H9 (cell line): ENCODE data around the gene TXLNB. TPM values are rescaled to one million over a fixed set of nuclear protein-coding genes. Genes with fewer than 3 reads are reported as not detected.

Experiments used
- DNase-seq: peaks from one replicate; pipeline ENCODE4 v3.0.0-alpha.2; 2017
- H2AFZ ChIP-seq: one replicate; pipeline ENCODE4 v1.6.1; 2013; ENCODE audit warnings: mild to moderate bottlenecking, low read length, control low read depth, moderate library complexity
- H2AK5ac ChIP-seq: 2 replicates; pipeline ENCODE4 v1.6.1; 2013; ENCODE audit warnings: low read length, control low read depth, mixed read lengths; ENCODE audit not compliant: insufficient read length
- H2BK120ac ChIP-seq: one replicate; pipeline ENCODE4 v1.6.1; 2013; ENCODE audit warnings: low read depth, mild to moderate bottlenecking, low read length, control low read depth, inconsistent platforms; ENCODE audit not compliant: poor library complexity, severe bottlenecking
- H2BK12ac ChIP-seq: 2 replicates; pipeline ENCODE4 v1.6.1; 2013; ENCODE audit warnings: low read length, control low read depth, mixed read lengths, low read depth; ENCODE audit not compliant: insufficient read length
- H2BK15ac ChIP-seq: 2 replicates; pipeline ENCODE4 v1.6.1; 2013; ENCODE audit warnings: low read depth, low read length, control low read depth
- H2BK20ac ChIP-seq: one replicate; pipeline ENCODE4 v1.6.1; 2013; ENCODE audit warnings: low read depth, mild to moderate bottlenecking, low read length, control low read depth, inconsistent platforms; ENCODE audit not compliant: poor library complexity, severe bottlenecking
- H2BK5ac ChIP-seq: 2 replicates; pipeline ENCODE4 v1.6.1; 2013; ENCODE audit warnings: low read length, control low read depth, mixed read lengths; ENCODE audit not compliant: insufficient read length
- H3K14ac ChIP-seq: 2 replicates; pipeline ENCODE4 v1.6.1; 2013; ENCODE audit warnings: low read length, control low read depth; ENCODE audit not compliant: insufficient read depth
- H3K18ac ChIP-seq: 2 replicates; pipeline ENCODE4 v1.6.1; 2013; ENCODE audit warnings: low read depth, mild to moderate bottlenecking, mixed read lengths, low read length, control low read depth; ENCODE audit not compliant: insufficient read length
- H3K23ac ChIP-seq: 2 replicates; pipeline ENCODE4 v1.6.1; 2013; ENCODE audit warnings: low read length, control low read depth, mixed read lengths, low read depth; ENCODE audit not compliant: insufficient read length
- H3K23me2 ChIP-seq: 2 replicates; pipeline ENCODE4 v1.6.1; 2013; ENCODE audit warnings: low read depth, mild to moderate bottlenecking, mixed read lengths, low read length, control low read depth; ENCODE audit not compliant: insufficient read length, poor library complexity, severe bottlenecking
- H3K27ac ChIP-seq: 2 replicates; pipeline ENCODE4 v1.5.1; 2013; ENCODE audit warnings: low read length, control low read depth, mixed read lengths, low read depth; ENCODE audit not compliant: insufficient read length
- H3K27me3 ChIP-seq: 2 replicates; pipeline ENCODE4 v1.6.1; 2013; ENCODE audit warnings: low read length, control low read depth, inconsistent platforms; ENCODE audit not compliant: insufficient read depth
- H3K4ac ChIP-seq: 2 replicates; pipeline ENCODE4 v1.6.1; 2013; ENCODE audit warnings: low read depth, mild to moderate bottlenecking, control low read depth, inconsistent platforms, low read length, moderate library complexity
- H3K4me1 ChIP-seq: 2 replicates; pipeline ENCODE4 v1.6.1; 2013; ENCODE audit warnings: low read length, control low read depth, inconsistent platforms; ENCODE audit not compliant: insufficient read depth
- H3K4me2 ChIP-seq: 2 replicates; pipeline ENCODE4 v1.6.1; 2013; ENCODE audit warnings: low read length, control low read depth, mixed read lengths; ENCODE audit not compliant: insufficient read length, insufficient read depth
- H3K56ac ChIP-seq: 2 replicates; pipeline ENCODE4 v1.6.1; 2013; ENCODE audit warnings: low read depth, mild to moderate bottlenecking, mixed read lengths, low read length, control low read depth; ENCODE audit not compliant: insufficient read length
- H3K79me1 ChIP-seq: 2 replicates; pipeline ENCODE4 v1.6.1; 2013; ENCODE audit warnings: low read depth, mild to moderate bottlenecking, moderate library complexity, low read length, control low read depth, inconsistent platforms; ENCODE audit not compliant: insufficient read depth, poor library complexity, severe bottlenecking
- H3K79me2 ChIP-seq: 2 replicates; pipeline ENCODE4 v1.6.1; 2013; ENCODE audit warnings: low read length, control low read depth, inconsistent platforms; ENCODE audit not compliant: insufficient read depth
- H3K9ac ChIP-seq: 2 replicates; pipeline ENCODE4 v1.6.1; 2013; ENCODE audit warnings: low read length, control low read depth, mixed read lengths; ENCODE audit not compliant: insufficient read length; ENCODE audit errors: extremely low read depth
- H3K9me3 ChIP-seq: one replicate; pipeline ENCODE4 v1.6.1; 2013; ENCODE audit warnings: low read depth, low read length, inconsistent platforms; ENCODE audit not compliant: control insufficient read depth
- H3T11ph ChIP-seq: one replicate; pipeline ENCODE4 v1.6.1; 2013; ENCODE audit warnings: mild to moderate bottlenecking, low read length, control low read depth, inconsistent platforms
- H4K20me1 ChIP-seq: one replicate; pipeline ENCODE4 v1.6.1; 2013; ENCODE audit not compliant: control insufficient read depth, insufficient read length, insufficient read depth
- H4K5ac ChIP-seq: 2 replicates; pipeline ENCODE4 v1.6.1; 2013; ENCODE audit warnings: low read depth, mild to moderate bottlenecking, mixed read lengths, low read length, control low read depth; ENCODE audit not compliant: insufficient read length
- H4K8ac ChIP-seq: replicated peaks from 2 replicates; pipeline ENCODE4 v1.6.1; 2013; ENCODE audit warnings: low read length, control low read depth, mixed read lengths, low read depth; ENCODE audit not compliant: insufficient read length
- H4K91ac ChIP-seq: 2 replicates; pipeline ENCODE4 v1.6.1; 2013; ENCODE audit warnings: low read depth, mild to moderate bottlenecking, moderate library complexity, mixed read lengths, low read length, control low read depth; ENCODE audit not compliant: insufficient read length
- H3K27ac Mint-ChIP-seq, 3 experiments: 2 replicates in 2 of 3; 3 replicates in 1 of 3; pipeline ENCODE4 v1.8.0; 2020 to 2021; ENCODE audit warnings: mixed read lengths in 3 of 3, mild to moderate bottlenecking in 1 of 3, moderate library complexity in 1 of 3
- H3K27me3 Mint-ChIP-seq: 2 replicates; pipeline ENCODE4 v1.8.0; 2021; ENCODE audit warnings: low read depth, mild to moderate bottlenecking, moderate library complexity, mixed read lengths
- H3K36me3 Mint-ChIP-seq, 3 experiments: 2 replicates in 2 of 3; 3 replicates in 1 of 3; pipeline ENCODE4 v1.8.0; 2020 to 2021; ENCODE audit warnings: low read depth in 3 of 3, mixed read lengths in 3 of 3; ENCODE audit not compliant: insufficient read depth in 1 of 3
- H3K4me1 Mint-ChIP-seq, 2 experiments: 2 replicates each; pipeline ENCODE4 v1.8.0; 2020; ENCODE audit warnings: mixed read lengths in 2 of 2
- H3K4me3 Mint-ChIP-seq, 2 experiments: 2 replicates in 1 of 2; 3 replicates in 1 of 2; pipeline ENCODE4 v1.8.0; 2020 to 2021; ENCODE audit warnings: mild to moderate bottlenecking in 2 of 2, mixed read lengths in 2 of 2, moderate library complexity in 1 of 2
- H3K9me3 Mint-ChIP-seq, 2 experiments: 2 replicates in 1 of 2; 3 replicates in 1 of 2; pipeline ENCODE4 v1.8.0; 2020; ENCODE audit warnings: mild to moderate bottlenecking in 2 of 2, mixed read lengths in 2 of 2, moderate library complexity in 1 of 2
- total RNA-seq: library from RNA; stranded (reverse); gene quantifications from 2 replicates; pipeline ENCODE4 v1.2.1, GENCODE V29; 2021
- TF ChIP-seq, protein P1 (sequence below): fragments of 200-600 bp; sonication (generic); conservative IDR thresholded peaks from 3 replicates; pipeline ENCODE4 v1.8.0; 2021; ENCODE audit warnings: antibody characterized with exemption, mild to moderate bottlenecking

TXLNB gene
- total RNA-seq, 1 experiment from 2014 or later = 0.04 TPM

DNA sequence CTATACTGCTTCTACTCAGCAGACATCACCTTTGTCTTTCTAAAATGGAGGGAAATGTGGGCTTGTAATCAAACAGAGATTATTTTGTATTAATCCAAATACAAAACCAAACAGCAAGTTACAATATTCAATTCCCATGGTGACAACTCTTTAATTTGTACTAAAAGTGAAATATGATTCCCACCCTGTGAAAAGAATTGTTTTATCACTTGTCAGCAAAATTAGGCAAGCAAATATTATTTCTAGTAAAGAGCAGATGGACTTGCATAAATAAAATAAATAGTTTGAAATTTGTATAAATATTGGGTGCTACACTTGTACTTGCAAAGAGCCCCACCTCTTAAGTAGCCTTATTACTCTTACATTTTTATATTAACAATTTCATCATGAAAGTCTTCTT is 6.1 kb upstream of the TXLNB start:
- TF ChIP-seq, protein P1, sequence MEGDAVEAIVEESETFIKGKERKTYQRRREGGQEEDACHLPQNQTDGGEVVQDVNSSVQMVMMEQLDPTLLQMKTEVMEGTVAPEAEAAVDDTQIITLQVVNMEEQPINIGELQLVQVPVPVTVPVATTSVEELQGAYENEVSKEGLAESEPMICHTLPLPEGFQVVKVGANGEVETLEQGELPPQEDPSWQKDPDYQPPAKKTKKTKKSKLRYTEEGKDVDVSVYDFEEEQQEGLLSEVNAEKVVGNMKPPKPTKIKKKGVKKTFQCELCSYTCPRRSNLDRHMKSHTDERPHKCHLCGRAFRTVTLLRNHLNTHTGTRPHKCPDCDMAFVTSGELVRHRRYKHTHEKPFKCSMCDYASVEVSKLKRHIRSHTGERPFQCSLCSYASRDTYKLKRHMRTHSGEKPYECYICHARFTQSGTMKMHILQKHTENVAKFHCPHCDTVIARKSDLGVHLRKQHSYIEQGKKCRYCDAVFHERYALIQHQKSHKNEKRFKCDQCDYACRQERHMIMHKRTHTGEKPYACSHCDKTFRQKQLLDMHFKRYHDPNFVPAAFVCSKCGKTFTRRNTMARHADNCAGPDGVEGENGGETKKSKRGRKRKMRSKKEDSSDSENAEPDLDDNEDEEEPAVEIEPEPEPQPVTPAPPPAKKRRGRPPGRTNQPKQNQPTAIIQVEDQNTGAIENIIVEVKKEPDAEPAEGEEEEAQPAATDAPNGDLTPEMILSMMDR = no peak

More for the DNA sequence above, 6.1 kb upstream of the TXLNB start:
- H3K23me2 ChIP-seq = no peaks in the 10 kb centered on the region
- no peak overlapping the region for H4K5ac ChIP-seq
- no peak overlapping the region for H4K8ac ChIP-seq
- no peaks in the 10 kb centered on the region for H3K27me3 ChIP-seq
- H2BK20ac ChIP-seq = no peak overlapping the region
- no peak overlapping the region for H2AK5ac ChIP-seq
- H4K91ac ChIP-seq = no peak overlapping the region
- H3K18ac ChIP-seq = no peak overlapping the region
- no peak overlapping the region for H3K4me2 ChIP-seq
- no peak overlapping the region for H2BK15ac ChIP-seq
- no peak overlapping the region for H2BK5ac ChIP-seq
- no peaks in the 10 kb centered on the region; a peak in 1 of 5 replicates for H3K9me3 Mint-ChIP-seq
- H2AFZ ChIP-seq = no peak overlapping the region
- no peak overlapping the region for H2BK12ac ChIP-seq
- H3K79me1 ChIP-seq = no peaks in the 10 kb centered on the region
- no peak overlapping the region for H2BK120ac ChIP-seq
- no peak overlapping the region for H3K14ac ChIP-seq
- no peaks in the 10 kb centered on the region for H4K20me1 ChIP-seq
- no peaks in the 10 kb centered on the region for H3K4me1 ChIP-seq
- no peak overlapping the region for H3T11ph ChIP-seq
- no peak overlapping the region for H3K23ac ChIP-seq
- no peak overlapping the region for H3K27ac ChIP-seq
- H3K9ac ChIP-seq = no peak overlapping the region
- no peak overlapping the region for H3K56ac ChIP-seq
- H3K27ac Mint-ChIP-seq = no peak overlapping the region
- DNase-seq = no peak
- no peak overlapping the region for H3K4me3 Mint-ChIP-seq
- peaks cover 13 to 25% of the 10 kb centered on the region in 2 experiments; a peak in 3 of 4 replicates for H3K4me1 Mint-ChIP-seq
- H3K4ac ChIP-seq = no peak overlapping the region
- no peaks in the 10 kb centered on the region for H3K79me2 ChIP-seq
- H3K9me3 ChIP-seq = no peaks in the 10 kb centered on the region
- peaks cover 0 to 11% (median 0%) of the 10 kb centered on the region in 3 experiments; a peak in 2 of 7 replicates for H3K36me3 Mint-ChIP-seq
- no peaks in the 10 kb centered on the region for H3K27me3 Mint-ChIP-seq
